Measurements from ENCODE around the gene ABCA3.

DNA sequence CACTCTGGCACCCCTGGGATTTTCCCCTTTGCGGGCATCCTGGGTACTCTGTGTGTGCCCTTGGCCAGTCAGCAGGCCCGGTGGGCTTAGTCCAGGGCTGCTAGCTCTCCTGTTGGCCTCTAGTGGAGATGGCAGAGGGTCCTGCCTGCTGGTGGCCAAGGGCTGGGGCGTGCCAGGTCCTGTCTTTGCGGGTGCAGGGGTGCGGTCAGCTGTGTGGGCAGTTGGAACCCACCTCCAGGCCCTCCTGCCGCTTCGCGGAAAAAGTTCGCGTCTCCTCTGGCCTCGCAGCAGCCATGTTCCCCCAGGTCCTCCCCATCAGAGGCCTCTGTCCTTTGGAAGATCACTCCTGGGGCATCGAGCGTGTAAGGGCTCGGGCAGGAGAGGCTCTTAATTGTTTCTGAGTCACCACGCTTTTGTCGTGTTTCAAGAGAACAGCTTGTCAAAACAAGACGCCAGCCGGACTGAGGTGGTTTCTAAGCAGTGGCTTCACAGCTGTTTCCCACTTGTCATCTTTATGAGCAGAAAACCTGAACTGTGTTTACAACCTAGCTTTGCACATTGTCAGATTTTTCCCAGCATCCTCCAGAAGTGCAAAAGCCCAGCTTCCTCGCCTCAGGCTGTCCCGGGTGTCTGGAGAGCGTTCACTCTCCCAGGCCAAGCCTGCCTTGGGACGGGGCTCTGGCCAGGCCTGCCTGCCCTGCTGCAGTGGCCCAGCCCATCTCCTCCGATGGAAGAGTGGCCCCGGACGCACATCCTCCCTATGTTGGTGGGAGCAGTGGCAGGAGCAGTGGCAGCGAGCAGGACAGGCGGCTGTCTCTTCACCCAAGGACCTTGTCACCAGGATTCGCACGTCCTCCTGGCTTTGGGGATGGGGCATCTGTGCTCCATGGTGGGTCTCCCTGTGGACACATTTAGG, 109.3 kb downstream of the ABCA3 start:
- TF ChIP-seq, protein P1, sequence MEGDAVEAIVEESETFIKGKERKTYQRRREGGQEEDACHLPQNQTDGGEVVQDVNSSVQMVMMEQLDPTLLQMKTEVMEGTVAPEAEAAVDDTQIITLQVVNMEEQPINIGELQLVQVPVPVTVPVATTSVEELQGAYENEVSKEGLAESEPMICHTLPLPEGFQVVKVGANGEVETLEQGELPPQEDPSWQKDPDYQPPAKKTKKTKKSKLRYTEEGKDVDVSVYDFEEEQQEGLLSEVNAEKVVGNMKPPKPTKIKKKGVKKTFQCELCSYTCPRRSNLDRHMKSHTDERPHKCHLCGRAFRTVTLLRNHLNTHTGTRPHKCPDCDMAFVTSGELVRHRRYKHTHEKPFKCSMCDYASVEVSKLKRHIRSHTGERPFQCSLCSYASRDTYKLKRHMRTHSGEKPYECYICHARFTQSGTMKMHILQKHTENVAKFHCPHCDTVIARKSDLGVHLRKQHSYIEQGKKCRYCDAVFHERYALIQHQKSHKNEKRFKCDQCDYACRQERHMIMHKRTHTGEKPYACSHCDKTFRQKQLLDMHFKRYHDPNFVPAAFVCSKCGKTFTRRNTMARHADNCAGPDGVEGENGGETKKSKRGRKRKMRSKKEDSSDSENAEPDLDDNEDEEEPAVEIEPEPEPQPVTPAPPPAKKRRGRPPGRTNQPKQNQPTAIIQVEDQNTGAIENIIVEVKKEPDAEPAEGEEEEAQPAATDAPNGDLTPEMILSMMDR (IDR thresholded peaks at IDR 0.05; ENCODE audit: low read depth, low read length) = no peak
- TF ChIP-seq POLR2A (IDR thresholded peaks at IDR 0.05; ENCODE audit: extremely low read depth, insufficient read length) = no peak
- TF ChIP-seq, protein P2, sequence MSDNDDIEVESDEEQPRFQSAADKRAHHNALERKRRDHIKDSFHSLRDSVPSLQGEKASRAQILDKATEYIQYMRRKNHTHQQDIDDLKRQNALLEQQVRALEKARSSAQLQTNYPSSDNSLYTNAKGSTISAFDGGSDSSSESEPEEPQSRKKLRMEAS (IDR thresholded peaks at IDR 0.05; ENCODE audit: low read depth, low read length) = no peak
- no peak for TF ChIP-seq MYC (IDR thresholded peaks at IDR 0.05; ENCODE audit: low read depth, low read length)
